NCI-H774 (cell line): ENCODE data around the gene DNALI1.

Source experiments
- DNase-seq: peaks from one replicate; lab custom pipeline; 2025; lab: John Stamatoyannopoulos, UW

DNALI1 gene

GRCh38 chr1:37601441-37601840 is 44.7 kb downstream of the DNALI1 start:
- DNase-seq = no peak

GRCh38 chr1:37602750-37603694 is 46.3 kb downstream of the DNALI1 start:
- DNase-seq = peak; percentile 27

DNA sequence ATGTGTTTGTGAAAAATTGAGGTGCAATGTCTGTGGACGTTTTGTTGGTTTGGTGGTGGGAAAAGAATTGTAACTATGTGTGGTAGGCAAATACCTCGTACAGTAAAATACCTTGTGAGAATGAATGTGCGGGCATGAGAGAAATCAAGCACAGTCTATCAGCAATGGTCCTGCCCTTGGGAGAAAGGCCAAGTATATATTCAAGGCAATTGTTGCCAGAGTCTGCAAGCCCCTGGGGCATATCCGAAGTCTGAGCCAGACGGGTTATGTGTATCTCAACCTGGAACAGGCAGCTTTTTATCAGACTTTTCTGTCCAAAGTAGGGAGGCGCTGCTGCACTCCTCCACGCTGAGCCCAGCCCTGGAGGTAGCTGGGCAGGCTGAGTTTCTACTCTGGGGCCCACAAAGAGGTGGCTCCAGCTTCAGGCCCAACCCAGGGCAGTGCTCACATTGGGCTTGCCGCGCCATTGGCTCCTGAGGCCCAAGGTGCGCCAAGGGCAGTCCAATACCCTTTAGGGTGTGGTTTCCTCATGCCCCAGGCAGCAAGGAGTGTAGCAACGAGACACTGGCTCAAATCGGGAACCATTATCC is 48.4 kb downstream of the DNALI1 start:
- DNase-seq = no peak

DNA sequence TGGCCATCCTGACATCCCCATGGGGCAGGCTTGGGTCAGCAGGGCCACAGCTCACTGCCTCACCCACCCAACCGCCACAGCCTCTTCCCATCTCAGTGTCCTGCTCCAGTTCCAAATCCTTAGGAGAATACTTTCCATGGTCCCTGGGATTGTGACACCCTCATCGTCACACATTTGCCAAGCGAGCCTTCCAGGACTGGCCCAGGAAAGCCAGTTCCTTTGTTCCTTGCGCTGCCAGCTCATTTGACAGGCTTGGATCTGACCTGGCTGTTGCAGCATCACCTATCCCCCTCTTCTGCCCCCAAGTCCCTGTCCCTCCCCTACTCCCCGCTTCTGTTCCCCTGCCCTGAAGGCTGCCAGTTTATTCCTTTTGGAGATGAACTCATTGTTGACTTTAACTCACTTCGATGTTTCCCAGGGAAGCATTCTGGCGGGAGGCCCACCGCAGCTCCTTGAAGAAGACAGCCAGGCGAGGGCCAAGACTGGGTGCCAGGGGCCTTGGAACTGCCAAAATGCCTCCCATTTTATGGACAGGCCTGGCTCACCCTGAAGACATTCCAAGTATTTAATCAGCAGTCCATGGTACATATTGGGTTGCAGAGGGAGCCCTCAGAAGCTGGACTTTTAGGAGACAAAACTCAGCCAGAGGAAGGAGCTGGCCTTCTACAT is 49.2 kb downstream of the DNALI1 start:
- no peak for DNase-seq

GRCh38 chr1:37606481-37607263 is 49.9 kb downstream of the DNALI1 start:
- DNase-seq = no peak

DNA sequence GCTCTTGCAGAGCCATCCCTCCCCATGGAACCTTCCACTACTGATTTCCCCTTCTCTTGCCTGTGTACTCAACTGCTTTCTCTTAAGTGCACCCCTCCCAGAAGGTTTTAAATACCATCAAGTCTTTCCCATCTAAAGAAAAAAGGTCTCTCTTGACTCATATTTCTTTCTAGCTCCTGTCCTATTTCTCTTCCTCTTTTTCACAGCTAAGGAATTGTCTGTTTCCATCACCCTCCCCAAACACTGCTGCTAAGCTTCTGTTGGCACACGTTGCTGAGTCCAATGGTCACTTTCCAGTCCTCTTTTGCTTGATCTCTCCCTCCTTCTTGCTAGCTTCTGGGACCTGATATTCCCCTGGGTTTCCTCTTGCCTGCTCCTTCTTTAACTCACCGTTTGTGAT is 52.3 kb downstream of the DNALI1 start:
- DNase-seq = no peak

GRCh38 chr1:37609994-37610393 is 53.3 kb downstream of the DNALI1 start:
- no peak for DNase-seq

GRCh38 chr1:37612186-37612585 is 55.4 kb downstream of the DNALI1 start:
- DNase-seq = no peak

GRCh38 chr1:37614105-37614504 is 57.4 kb downstream of the DNALI1 start:
- DNase-seq = no peak

GRCh38 chr1:37616330-37616729 is 59.6 kb downstream of the DNALI1 start:
- no peak for DNase-seq
